Activated T-helper 1 cell treated with anti-CD3 and anti-CD28 coated beads, Interleukin-12 subunit alpha, Interleukin-12 subunit beta, Interleukin-2, Interleukin-4 antibody, amounts not matched to agents 30 ng/mL and 10 ng/mL and 1 ng/mL, durations not matched to agents 14 hours and 24 hours and 36 hours (primary cell): ENCODE results near the gene ZNF653. TPM values are rescaled to one million over a fixed set of nuclear protein-coding genes. Genes with fewer than 3 reads are reported as not detected.
"Not testable (repeated sequence)": the region's sequence is repeated elsewhere in the genome, so short reads cannot be mapped to it uniquely, and the experiment has no call there.

ENCODE experiments used
- DNase-seq: peaks from one replicate; pipeline ENCODE4 v3.0.0; 2021; ENCODE audit warnings: low spot score
- H3K27ac Mint-ChIP-seq: one replicate; pipeline ENCODE4 v1.8.0; 2021; ENCODE audit warnings: mild to moderate bottlenecking, mixed read lengths
- H3K27me3 Mint-ChIP-seq: one replicate; pipeline ENCODE4 v1.8.0; 2022; ENCODE audit warnings: mild to moderate bottlenecking, moderate library complexity, mixed read lengths; ENCODE audit not compliant: insufficient read depth
- H3K36me3 Mint-ChIP-seq: one replicate; pipeline ENCODE4 v1.8.0; 2021; ENCODE audit warnings: low read depth, mixed read lengths
- H3K4me1 Mint-ChIP-seq: one replicate; pipeline ENCODE4 v1.8.0; 2021; ENCODE audit warnings: low read depth, mixed read lengths
- H3K4me3 Mint-ChIP-seq: one replicate; pipeline ENCODE4 v1.8.0; 2021; ENCODE audit warnings: mild to moderate bottlenecking, moderate library complexity, mixed read lengths
- H3K9me3 Mint-ChIP-seq: one replicate; pipeline ENCODE4 v1.8.0; 2021; ENCODE audit warnings: mixed read lengths
- intact Hi-C: fragments of 100-400 bp; cut with micrococcal nuclease; formaldehyde crosslinking; loops from one replicate; pipeline ENCODE4 v1.15.1; 2024
- total RNA-seq: library from RNA; stranded (reverse); gene quantifications from 2 replicates; pipeline ENCODE4 v1.2.3, GENCODE V29; 2022

The ZNF653 gene
- total RNA-seq, 1 donor from 2014 or later, result 23.1 TPM

DNA sequence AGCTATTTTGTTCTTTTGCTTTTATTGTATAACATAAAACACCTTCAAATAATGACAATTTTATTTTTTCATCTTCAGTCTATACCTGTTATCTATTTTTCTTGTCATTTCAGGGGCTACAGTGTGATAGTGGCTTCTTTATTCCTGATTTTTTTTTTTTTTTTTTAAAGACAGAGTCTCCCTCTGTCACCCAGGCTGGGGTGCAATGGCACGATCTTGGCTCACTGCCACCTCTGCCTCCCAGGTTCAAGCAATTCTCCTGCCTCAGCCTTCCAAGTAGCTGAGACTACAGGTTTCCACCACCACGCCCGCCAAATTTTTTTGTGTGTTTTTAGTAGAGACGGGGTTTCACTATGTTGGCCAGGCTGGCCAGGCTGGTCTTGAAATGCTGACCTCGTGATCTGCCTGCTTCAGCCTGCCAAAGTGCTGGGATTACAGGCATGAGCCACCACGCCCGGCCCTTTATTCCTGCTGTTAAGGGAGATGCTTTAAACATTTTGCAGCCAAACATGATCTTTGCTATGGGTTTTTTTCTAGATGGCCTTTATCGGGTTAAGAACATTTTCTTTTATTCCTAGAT lies 37.3 kb downstream of the ZNF653 start:
- DNase-seq, H3K27me3 Mint-ChIP-seq, H3K36me3 Mint-ChIP-seq, intact Hi-C loops, H3K4me1 Mint-ChIP-seq, H3K27ac Mint-ChIP-seq, H3K4me3 Mint-ChIP-seq, H3K9me3 Mint-ChIP-seq: not testable (repeated sequence)

DNA sequence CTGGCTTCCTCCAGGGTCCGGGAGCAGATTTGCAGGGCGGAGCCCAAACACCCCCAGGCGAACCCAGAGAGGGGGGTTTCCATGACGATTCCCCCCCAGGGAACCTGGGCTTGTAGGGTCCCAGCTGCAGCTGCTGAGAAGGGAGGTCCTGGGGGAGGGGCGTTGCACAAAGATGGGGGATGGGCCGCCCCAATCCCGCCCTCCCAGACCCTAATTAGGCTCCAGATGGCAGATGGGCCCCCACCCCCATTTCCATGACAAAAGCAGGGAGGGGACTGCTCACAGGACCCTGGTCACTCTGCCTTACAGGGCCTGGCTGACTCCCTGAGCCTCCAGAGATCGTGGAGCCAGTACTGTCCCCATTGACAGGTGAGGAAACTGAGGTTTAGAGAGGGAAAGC lies 40.0 kb downstream of the ZNF653 start:
- no peak for DNase-seq
- Mint-ChIP-seq H3K27ac (no peak overlapping the region), H3K4me1 (no peaks in the 10 kb centered on the region), H3K36me3 (no peaks in the 10 kb centered on the region), H3K4me3 (no peak overlapping the region), H3K27me3 (peaks cover 4% of the 10 kb centered on the region), H3K9me3 (no peaks in the 10 kb centered on the region)
- intact Hi-C loops, result no loop called here

DNA sequence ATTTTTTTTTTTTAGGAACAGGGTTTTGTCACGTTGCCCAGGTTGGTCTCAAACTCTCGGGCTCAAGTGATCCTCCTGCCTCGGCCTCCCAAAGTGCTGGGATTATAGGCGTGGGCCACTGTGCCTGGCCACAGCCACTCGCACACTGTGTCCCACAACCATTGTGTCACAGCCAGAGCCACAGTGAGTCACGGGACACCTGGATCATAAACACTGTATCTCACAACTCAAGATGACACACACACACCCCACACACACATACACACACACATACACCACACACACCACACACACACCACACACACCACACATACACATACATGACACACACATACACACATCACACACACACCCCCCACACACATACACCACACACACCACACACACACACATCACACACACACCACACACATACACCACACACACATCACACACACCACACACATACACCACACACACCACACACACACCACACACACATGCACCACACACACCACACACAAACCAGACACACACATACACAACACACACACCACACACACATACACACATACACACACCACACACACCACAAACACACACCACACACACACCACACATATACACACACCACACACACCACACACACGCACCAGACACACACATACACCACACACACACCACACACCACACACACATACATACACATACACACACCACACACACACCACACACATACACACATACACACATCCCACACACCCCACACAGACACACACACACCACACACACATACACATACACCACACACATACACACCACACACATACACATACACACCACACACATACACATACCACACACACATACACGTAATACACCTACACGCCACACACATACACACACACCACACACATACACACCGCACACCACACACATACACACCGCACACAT lies 41.0 kb downstream of the ZNF653 start:
- DNase-seq, result no peak
- Mint-ChIP-seq H3K9me3 (no peaks in the 10 kb centered on the region), H3K27ac (no peak overlapping the region), H3K4me1 (no peaks in the 10 kb centered on the region), H3K27me3 (peaks cover 4% of the 10 kb centered on the region), H3K4me3 (no peak overlapping the region), H3K36me3 (no peaks in the 10 kb centered on the region)
- intact Hi-C loops, result no loop called here

DNA sequence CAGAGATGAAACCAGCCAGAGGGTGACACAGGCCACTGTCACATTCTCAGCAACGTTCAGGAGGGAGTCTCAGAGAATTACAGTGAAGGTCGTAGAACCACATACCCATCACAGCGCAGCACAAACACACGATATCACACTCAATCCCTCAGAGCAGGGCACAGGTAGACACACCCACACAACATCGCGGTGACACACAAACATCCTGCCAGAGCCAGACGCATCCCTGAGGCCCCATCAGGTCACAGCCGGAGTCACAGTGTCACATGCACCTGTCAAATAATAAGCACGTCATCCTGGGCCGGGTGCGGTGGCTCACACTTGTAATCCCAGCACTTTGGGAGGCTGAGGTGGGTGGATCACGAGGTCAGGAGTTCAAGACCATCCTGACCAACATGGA lies 42.2 kb downstream of the ZNF653 start:
- Mint-ChIP-seq H3K27ac (no peak overlapping the region), H3K9me3 (no peaks in the 10 kb centered on the region), H3K27me3 (peaks cover 6% of the 10 kb centered on the region), H3K4me3 (no peak overlapping the region), H3K36me3 (no peaks in the 10 kb centered on the region), H3K4me1 (no peaks in the 10 kb centered on the region)
- intact Hi-C loops, result no loop called here
- no peak for DNase-seq

DNA sequence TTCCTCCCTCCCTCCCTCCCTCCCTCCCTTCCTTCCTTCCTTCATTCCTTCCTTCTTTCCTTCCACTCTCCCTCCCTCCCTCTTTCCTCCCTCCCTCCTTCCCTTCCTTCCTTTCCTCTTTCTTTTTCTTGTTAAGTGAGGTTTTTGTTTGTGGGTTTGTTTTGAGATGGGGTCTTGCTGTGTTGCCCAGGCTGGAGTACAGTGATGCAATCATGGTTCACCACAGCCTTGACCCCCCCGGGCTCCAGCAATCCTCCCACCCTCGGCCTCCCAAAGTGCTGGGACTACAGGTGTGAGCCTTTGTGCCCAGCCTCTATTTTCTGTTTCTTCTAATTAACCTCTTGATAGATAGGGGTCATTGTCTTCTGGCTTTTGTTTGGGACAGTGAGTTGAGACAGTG lies 44.2 kb downstream of the ZNF653 start:
- no peaks in the 10 kb centered on the region for H3K9me3 Mint-ChIP-seq
- no peaks in the 10 kb centered on the region for H3K4me1 Mint-ChIP-seq
- no peak for DNase-seq
- peaks cover 7% of the 10 kb centered on the region for H3K27me3 Mint-ChIP-seq
- no peak overlapping the region for H3K27ac Mint-ChIP-seq
- H3K36me3 Mint-ChIP-seq, result no peaks in the 10 kb centered on the region
- intact Hi-C loops, result no loop called here
- H3K4me3 Mint-ChIP-seq, result no peak overlapping the region

DNA sequence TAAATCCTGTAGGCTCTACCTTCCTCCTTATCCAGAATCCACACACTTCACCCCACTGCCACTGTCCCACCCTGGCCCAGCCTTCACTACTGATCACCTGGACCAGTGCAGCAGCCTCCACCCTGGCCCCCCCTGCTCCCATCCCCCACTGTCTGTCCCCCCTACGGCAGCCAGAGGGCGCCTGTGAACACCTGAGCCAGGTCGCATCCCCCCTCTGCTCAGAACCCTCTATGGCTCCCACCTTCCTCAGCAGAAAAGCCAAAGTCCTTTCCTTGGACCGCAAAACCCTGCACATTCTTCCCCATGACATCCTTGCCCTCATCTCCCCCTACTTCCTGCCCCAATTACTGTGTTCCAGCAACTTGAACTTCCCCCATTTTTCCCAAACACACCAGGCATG lies 45.4 kb downstream of the ZNF653 start:
- no peak overlapping the region for H3K27ac Mint-ChIP-seq
- no peak overlapping the region for H3K4me3 Mint-ChIP-seq
- H3K27me3 Mint-ChIP-seq, result peaks cover 7% of the 10 kb centered on the region
- H3K4me1 Mint-ChIP-seq, result no peaks in the 10 kb centered on the region
- no peaks in the 10 kb centered on the region for H3K9me3 Mint-ChIP-seq
- no peaks in the 10 kb centered on the region for H3K36me3 Mint-ChIP-seq
- DNase-seq, result no peak
- intact Hi-C loops, result no loop called here

DNA sequence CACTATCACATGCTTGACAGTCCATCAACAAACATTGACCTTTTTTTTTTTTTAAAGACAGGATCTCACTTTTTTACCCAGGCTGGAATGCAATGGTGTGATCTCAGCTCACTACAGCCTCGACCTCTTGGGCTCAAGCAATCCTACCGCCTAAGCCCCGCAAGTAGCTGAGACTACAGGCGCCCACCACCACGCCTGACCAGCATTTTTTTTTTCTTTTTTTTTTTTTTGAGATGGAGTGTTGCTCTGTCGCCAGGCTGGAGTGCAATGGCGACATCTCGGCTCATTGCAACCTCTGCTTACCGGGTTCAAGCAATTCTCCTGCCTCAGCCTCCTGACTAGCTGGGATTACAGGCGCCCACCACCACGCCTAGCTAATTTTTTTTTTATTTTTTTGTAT lies 46.7 kb downstream of the ZNF653 start:
- H3K36me3 Mint-ChIP-seq, H3K9me3 Mint-ChIP-seq, H3K27me3 Mint-ChIP-seq, DNase-seq, intact Hi-C loops, H3K4me3 Mint-ChIP-seq, H3K27ac Mint-ChIP-seq, H3K4me1 Mint-ChIP-seq: not testable (repeated sequence)

DNA sequence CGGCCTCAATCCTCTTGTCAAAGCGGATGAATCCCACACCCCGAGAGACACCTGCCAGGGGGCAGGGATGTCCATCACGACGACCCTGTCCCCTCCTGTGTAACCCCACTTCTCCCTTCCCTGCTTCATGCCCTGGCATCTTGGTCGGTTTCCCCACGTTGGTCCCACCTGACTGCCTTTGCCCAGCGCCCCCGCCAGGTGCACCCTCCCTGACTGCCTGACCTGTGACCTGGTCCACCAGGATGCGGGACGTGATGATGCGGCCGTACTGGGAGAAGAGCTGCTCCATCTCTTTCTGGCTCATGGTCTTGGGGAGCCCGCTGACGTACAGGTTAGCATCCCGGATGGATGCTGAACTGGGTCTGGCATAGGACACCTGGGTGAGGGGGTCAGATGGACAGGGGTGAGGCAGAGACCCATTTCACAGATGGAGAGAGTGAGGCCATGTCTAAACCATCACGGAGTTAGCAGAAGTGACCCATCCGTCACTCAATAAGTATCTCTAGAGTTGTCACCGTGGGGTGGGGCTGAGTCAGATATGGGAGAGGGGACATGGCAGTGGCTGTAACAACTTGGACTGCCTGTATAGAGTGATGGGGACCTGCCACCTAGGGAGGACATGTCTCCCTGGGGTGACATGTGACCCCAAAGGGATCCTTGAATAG lies 47.3 kb downstream of the ZNF653 start:
- H3K4me3 Mint-ChIP-seq, result no peak overlapping the region
- no peak for DNase-seq
- no peaks in the 10 kb centered on the region for H3K36me3 Mint-ChIP-seq
- H3K9me3 Mint-ChIP-seq, result no peaks in the 10 kb centered on the region
- H3K27ac Mint-ChIP-seq, result no peak overlapping the region
- intact Hi-C loops, result no loop called here
- H3K27me3 Mint-ChIP-seq, result peaks cover 9% of the 10 kb centered on the region
- no peaks in the 10 kb centered on the region for H3K4me1 Mint-ChIP-seq

DNA sequence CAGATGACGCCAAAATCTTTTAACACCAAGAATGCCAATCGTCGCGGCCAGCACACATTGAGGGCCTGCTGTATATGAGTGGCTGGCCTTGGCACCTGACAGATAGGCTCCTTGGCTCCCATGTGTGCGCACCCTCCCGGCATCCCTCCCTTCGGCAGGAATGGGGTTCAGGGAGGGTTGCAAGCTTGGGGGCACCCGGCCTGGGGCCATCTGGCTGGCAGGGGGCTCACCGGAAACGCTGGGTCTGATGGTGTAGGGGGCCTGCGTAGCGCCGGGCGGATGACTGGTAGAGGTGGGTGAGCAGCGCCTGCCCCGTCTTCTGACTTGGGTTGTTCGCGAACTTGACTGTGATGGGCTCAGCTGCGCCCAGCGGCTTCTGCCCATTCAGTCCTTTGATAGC lies 47.8 kb downstream of the ZNF653 start:
- intact Hi-C loops, result no loop called here
- Mint-ChIP-seq H3K36me3 (no peaks in the 10 kb centered on the region), H3K4me1 (no peaks in the 10 kb centered on the region), H3K4me3 (no peak overlapping the region), H3K9me3 (no peaks in the 10 kb centered on the region), H3K27ac (no peak overlapping the region), H3K27me3 (peaks cover 9% of the 10 kb centered on the region)
- DNase-seq, result no peak

DNA sequence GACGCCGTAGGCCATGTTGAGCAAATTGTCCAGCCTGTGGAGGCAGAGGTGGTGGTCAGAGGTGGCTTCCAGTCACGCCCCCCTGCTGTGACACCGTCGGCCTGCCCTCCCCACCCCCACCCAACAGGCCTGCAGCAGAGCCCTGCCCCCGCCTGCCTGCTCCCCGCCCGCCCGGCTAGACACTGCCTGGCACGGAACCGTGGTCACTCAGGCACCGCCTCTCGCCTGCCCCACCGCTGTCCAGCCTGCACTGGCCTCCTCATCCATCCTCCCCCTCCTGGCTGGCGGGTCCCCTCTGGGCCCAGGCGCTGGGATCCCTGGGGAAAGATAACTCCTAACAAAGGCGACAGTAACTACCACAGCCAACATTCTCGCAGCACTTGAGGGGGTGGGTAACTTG lies 48.5 kb downstream of the ZNF653 start:
- Mint-ChIP-seq H3K27me3 (peaks cover 9% of the 10 kb centered on the region), H3K36me3 (no peaks in the 10 kb centered on the region), H3K27ac (no peak overlapping the region), H3K4me3 (no peak overlapping the region), H3K9me3 (no peaks in the 10 kb centered on the region), H3K4me1 (no peaks in the 10 kb centered on the region)
- intact Hi-C loops, result no loop called here
- DNase-seq, result no peak

DNA sequence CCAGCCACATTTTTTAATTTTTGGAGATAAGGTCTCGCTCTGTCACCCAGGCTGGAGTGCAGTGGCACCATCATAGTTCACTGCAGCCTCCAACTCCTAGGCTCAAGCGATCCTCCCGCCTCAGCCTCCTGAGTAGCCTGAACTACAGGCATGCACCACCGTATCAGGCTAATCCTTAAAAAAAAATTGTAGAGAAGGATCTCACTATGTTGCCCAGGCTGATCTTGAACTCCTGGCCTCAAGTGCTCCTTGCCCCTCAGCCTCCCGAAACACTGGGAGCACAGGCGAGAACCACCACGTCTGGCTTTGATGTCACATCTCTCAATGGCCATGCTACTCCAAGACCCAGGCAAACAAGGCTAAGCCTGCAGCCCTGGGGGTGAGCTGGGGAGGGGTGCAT lies 49.0 kb downstream of the ZNF653 start:
- Mint-ChIP-seq H3K36me3 (no peaks in the 10 kb centered on the region), H3K4me3 (no peak overlapping the region), H3K4me1 (no peaks in the 10 kb centered on the region), H3K9me3 (no peaks in the 10 kb centered on the region), H3K27ac (no peak overlapping the region), H3K27me3 (peaks cover 8% of the 10 kb centered on the region)
- intact Hi-C loops, result no loop called here
- DNase-seq, result no peak

DNA sequence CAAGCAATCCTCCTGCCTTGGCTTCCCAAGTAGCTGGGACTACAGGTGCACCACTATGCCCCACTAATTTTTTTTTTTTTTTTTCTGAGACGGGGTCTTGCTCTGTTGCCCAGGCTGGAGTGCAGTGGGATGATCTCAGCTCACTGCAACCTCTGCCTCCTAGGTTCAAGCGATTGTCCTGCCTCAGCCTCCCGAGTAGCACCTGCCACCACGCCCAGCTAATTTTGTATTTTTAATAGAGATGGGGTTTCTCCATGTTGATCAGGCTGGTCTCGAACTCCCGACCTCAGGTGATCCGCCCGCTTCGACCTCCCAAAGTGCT lies 50.4 kb downstream of the ZNF653 start:
- H3K36me3 Mint-ChIP-seq, H3K27me3 Mint-ChIP-seq, H3K4me3 Mint-ChIP-seq, H3K27ac Mint-ChIP-seq, DNase-seq, H3K4me1 Mint-ChIP-seq, intact Hi-C loops, H3K9me3 Mint-ChIP-seq: not testable (repeated sequence)

DNA sequence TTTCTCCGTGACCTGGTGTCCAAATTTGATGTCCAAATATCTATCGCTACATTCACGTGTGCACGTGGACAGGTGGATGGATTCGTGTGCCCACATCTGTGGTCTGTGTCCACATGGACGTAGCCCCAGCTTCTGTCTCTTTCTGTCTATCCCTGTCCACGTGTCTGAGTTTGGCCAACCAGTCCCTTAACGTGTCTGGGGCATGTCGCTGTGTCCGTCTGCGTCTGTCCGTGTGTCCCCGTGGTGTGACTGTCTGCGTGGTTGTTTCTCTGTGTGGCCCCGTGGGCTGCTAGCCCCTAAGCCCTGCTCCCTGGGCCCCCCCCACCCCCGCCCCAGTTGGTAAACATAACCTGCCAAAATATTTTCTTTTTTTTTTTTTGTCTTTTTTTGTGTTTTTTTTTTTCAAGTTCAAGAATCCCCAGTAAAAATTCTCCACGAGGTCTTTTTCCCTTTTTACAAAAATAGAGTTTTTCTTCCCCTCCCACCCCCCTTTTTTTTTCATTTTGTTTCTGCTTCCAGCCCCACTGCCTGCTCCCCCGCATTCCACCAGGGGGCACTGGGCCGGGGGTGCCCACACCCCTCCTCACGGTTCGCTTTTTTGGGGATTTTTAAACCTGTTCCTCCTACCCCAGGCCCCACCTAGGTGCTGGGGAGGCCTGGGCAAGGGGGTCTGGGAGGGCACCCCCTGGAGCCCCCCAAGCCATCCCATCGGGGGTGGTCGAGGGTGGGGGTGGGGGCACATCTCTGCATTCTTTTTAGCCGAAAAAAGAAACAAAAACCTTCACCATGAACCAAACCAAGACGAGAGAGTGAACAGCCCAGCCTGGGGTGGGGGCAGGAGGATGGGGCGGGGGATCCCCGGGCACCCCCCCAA lies 51.9 kb downstream of the ZNF653 start:
- Mint-ChIP-seq H3K27me3 (peaks cover 5% of the 10 kb centered on the region), H3K27ac (no peak overlapping the region), H3K4me1 (no peaks in the 10 kb centered on the region), H3K9me3 (no peaks in the 10 kb centered on the region), H3K4me3 (no peak overlapping the region), H3K36me3 (peaks cover 5% of the 10 kb centered on the region)
- intact Hi-C loops, result no loop called here
- DNase-seq, result no peak
